NCI-H69 (cell line): Measurements from ENCODE around the gene XXYLT1.
A peak's percentile ranks its signal among the peaks of the same experiment; 100 is the strongest.
"Not testable (repeated sequence)": the region's sequence is repeated elsewhere in the genome, so short reads cannot be mapped to it uniquely, and the experiment has no call there.

Source experiments
- DNase-seq: peaks from one replicate; lab custom pipeline; 2025; lab: John Stamatoyannopoulos, UW

Gene XXYLT1

GRCh38 chr3:195250473-195251251 is 20.3 kb downstream of the XXYLT1 start:
- DNase-seq: peak; percentile 54

- no peak for DNase-seq
Observed at GRCh38 chr3:195249858-195250464, 21.0 kb downstream of the XXYLT1 start.

- DNase-seq: no peak
Observed at GRCh38 chr3:195249057-195249770, 21.7 kb downstream of the XXYLT1 start.

GRCh38 chr3:195248281-195248680 is 22.7 kb downstream of the XXYLT1 start:
- no peak for DNase-seq

- DNase-seq: no peak
Observed at GRCh38 chr3:195247863-195248189, 23.1 kb downstream of the XXYLT1 start.

- DNase-seq: no peak
Observed at GRCh38 chr3:195247086-195247862, 23.7 kb downstream of the XXYLT1 start.

- no peak for DNase-seq
Observed at GRCh38 chr3:195246581-195246995, 24.4 kb downstream of the XXYLT1 start.

- no peak for DNase-seq
Observed at GRCh38 chr3:195245531-195245951, 25.4 kb downstream of the XXYLT1 start.

GRCh38 chr3:195241592-195242355 is 29.2 kb downstream of the XXYLT1 start:
- no peak for DNase-seq

- DNase-seq: peak; percentile 18
Observed at GRCh38 chr3:195240939-195241338, 30.0 kb downstream of the XXYLT1 start.

GRCh38 chr3:195240171-195240701 is 30.7 kb downstream of the XXYLT1 start:
- no peak for DNase-seq

- no peak for DNase-seq
Observed at GRCh38 chr3:195239121-195239520, 31.8 kb downstream of the XXYLT1 start.

GRCh38 chr3:195238586-195239118 is 32.3 kb downstream of the XXYLT1 start:
- DNase-seq: no peak

- no peak for DNase-seq
Observed at GRCh38 chr3:195238081-195238571, 32.8 kb downstream of the XXYLT1 start.

- no peak for DNase-seq
Observed at GRCh38 chr3:195236801-195237570, 34.0 kb downstream of the XXYLT1 start.

GRCh38 chr3:195236076-195236798 is 34.7 kb downstream of the XXYLT1 start:
- DNase-seq: no peak

- no peak for DNase-seq
Observed at GRCh38 chr3:195230244-195230643, 40.7 kb downstream of the XXYLT1 start.

- DNase-seq: not testable (repeated sequence)
Observed at GRCh38 chr3:195228886-195229285, 42.1 kb downstream of the XXYLT1 start.

GRCh38 chr3:195227871-195228270 is 43.1 kb downstream of the XXYLT1 start:
- DNase-seq: no peak
